GM23338 (cell line): ENCODE data around the gene DLK1. TPM values are rescaled to one million over a fixed set of nuclear protein-coding genes. Genes with fewer than 3 reads are reported as not detected.

Source experiments
- ATAC-seq: fragments of 200-7000 bp; cut with Tn5 transposase; 3 replicates; pipeline ENCODE4 v1.9.1; 2020
- DNase-seq: peaks from one replicate; pipeline ENCODE4 v3.0.0-alpha.2; 2015; ENCODE audit warnings: low spot score
- H2AFZ ChIP-seq: fragments of 200-600 bp; sonication (generic); 2 replicates; pipeline ENCODE4 v1.8.0; 2016; ENCODE audit warnings: antibody characterized with exemption, mild to moderate bottlenecking, moderate library complexity
- H3F3A ChIP-seq: fragments of 200-600 bp; sonication (generic); replicated peaks from 2 replicates; pipeline ENCODE4 v1.8.0; 2017; ENCODE audit warnings: antibody characterized with exemption, mixed run types, low read depth
- H3K27ac ChIP-seq: fragments of 200-600 bp; sonication (generic); 2 replicates; pipeline ENCODE4 v1.6.1; 2016; ENCODE audit warnings: low read depth
- H3K27me3 ChIP-seq: fragments of 200-600 bp; sonication (generic); 2 replicates; pipeline ENCODE4 v1.8.0; 2016; ENCODE audit warnings: mild to moderate bottlenecking, mixed run types, moderate library complexity; ENCODE audit not compliant: insufficient read depth
- H3K36me3 ChIP-seq: fragments of 200-600 bp; sonication (generic); 2 replicates; pipeline ENCODE4 v1.8.0; 2016; ENCODE audit warnings: mild to moderate bottlenecking; ENCODE audit not compliant: insufficient read depth
- H3K4me1 ChIP-seq: fragments of 200-600 bp; sonication (generic); 2 replicates; pipeline ENCODE4 v1.8.0; 2016; ENCODE audit warnings: mild to moderate bottlenecking, moderate library complexity; ENCODE audit not compliant: insufficient read depth
- H3K4me2 ChIP-seq: fragments of 200-600 bp; sonication (generic); 2 replicates; pipeline ENCODE4 v1.7.1; 2017; ENCODE audit warnings: mixed run types
- H3K4me3 ChIP-seq: fragments of 200-600 bp; sonication (generic); 2 replicates; pipeline ENCODE4 v1.6.1; 2016; ENCODE audit warnings: mixed run types
- H3K79me2 ChIP-seq: fragments of 200-600 bp; sonication (generic); replicated peaks from 2 replicates; pipeline ENCODE4 v1.8.0; 2017; ENCODE audit warnings: mild to moderate bottlenecking; ENCODE audit not compliant: insufficient read depth
- H3K9me2 ChIP-seq: fragments of 200-600 bp; sonication (generic); 2 replicates; pipeline ENCODE4 v1.8.0; 2017; ENCODE audit not compliant: insufficient read depth
- H4K20me1 ChIP-seq: fragments of 200-600 bp; sonication (generic); replicated peaks from 2 replicates; pipeline ENCODE4 v1.8.0; 2017; ENCODE audit warnings: mild to moderate bottlenecking; ENCODE audit not compliant: insufficient read depth
- H3K27ac Mint-ChIP-seq: 2 replicates; pipeline ENCODE4 v1.8.0; 2020; ENCODE audit warnings: inconsistent platforms, mild to moderate bottlenecking, moderate library complexity, mixed read lengths
- H3K27me3 Mint-ChIP-seq: 3 replicates; pipeline ENCODE4 v1.8.0; 2022; ENCODE audit warnings: low read depth, mild to moderate bottlenecking, moderate library complexity, mixed read lengths, inconsistent platforms; ENCODE audit not compliant: insufficient read depth, poor library complexity
- H3K36me3 Mint-ChIP-seq: 3 replicates; pipeline ENCODE4 v1.8.0; 2021; ENCODE audit warnings: low read depth, mild to moderate bottlenecking, inconsistent platforms, moderate library complexity, mixed read lengths
- H3K4me1 Mint-ChIP-seq: 3 replicates; pipeline ENCODE4 v1.8.0; 2020; ENCODE audit warnings: mild to moderate bottlenecking, inconsistent platforms, mixed read lengths
- H3K4me3 Mint-ChIP-seq: 3 replicates; pipeline ENCODE4 v1.8.0; 2021; ENCODE audit warnings: moderate library complexity, mild to moderate bottlenecking, inconsistent platforms, mixed read lengths
- H3K9me3 Mint-ChIP-seq: 3 replicates; pipeline ENCODE4 v1.8.0; 2020; ENCODE audit warnings: moderate library complexity, mild to moderate bottlenecking, inconsistent platforms, mixed read lengths
- EZH2phosphoT487 ChIP-seq: fragments of 200-600 bp; sonication (generic); IDR thresholded peaks from one replicate; pipeline ENCODE4 v1.8.1; 2018; ENCODE audit warnings: antibody characterized with exemption; ENCODE audit not compliant: unreplicated experiment
- POLR2AphosphoS5 ChIP-seq: IDR thresholded peaks from 2 replicates; pipeline ENCODE4 v1.6.1; 2016; ENCODE audit warnings: antibody characterized with exemption, low read depth
- ZNF114 ChIP-seq: fragments of 250-450 bp; sonication (Bioruptor Pico); IDR thresholded peaks from 2 replicates; pipeline ENCODE4 v1.5.0; 2020; ENCODE audit warnings: mild to moderate bottlenecking, moderate library complexity
- polyA plus RNA-seq: library from polyadenylated mRNA; unstranded; fragments of >200 nt; fragmentation: Nextera tagmentation; extraction: Ambion mirVana; gene quantifications from 2 replicates; pipeline ENCODE4 v1.2.1, GENCODE V29; 2016
- total RNA-seq: library from RNA; depleted of rRNA; stranded (reverse); fragments of >200 nt; shearing (Covaris generic); gene quantifications from 2 replicates; pipeline ENCODE4 v1.2.3, GENCODE V29; 2014
- TF ChIP-seq, protein P1 (sequence below): IDR thresholded peaks from 2 replicates; pipeline ENCODE4 v1.6.1; 2016; ENCODE audit warnings: antibody characterized with exemption
- TF ChIP-seq, protein P2 (sequence below): IDR thresholded peaks from one replicate; pipeline ENCODE4 v1.6.1; 2018; ENCODE audit warnings: antibody characterized with exemption; ENCODE audit not compliant: unreplicated experiment
- TF ChIP-seq, protein P3 (sequence below): fragments of 250-450 bp; sonication (Bioruptor Pico); IDR thresholded peaks from 2 replicates; pipeline ENCODE4 v1.5.0; 2020; ENCODE audit warnings: mild to moderate bottlenecking, moderate library complexity

DLK1 gene
- total and polyA plus RNA-seq, 2 experiments from 2014 or later: 1.1 to 1.2 TPM

DNA sequence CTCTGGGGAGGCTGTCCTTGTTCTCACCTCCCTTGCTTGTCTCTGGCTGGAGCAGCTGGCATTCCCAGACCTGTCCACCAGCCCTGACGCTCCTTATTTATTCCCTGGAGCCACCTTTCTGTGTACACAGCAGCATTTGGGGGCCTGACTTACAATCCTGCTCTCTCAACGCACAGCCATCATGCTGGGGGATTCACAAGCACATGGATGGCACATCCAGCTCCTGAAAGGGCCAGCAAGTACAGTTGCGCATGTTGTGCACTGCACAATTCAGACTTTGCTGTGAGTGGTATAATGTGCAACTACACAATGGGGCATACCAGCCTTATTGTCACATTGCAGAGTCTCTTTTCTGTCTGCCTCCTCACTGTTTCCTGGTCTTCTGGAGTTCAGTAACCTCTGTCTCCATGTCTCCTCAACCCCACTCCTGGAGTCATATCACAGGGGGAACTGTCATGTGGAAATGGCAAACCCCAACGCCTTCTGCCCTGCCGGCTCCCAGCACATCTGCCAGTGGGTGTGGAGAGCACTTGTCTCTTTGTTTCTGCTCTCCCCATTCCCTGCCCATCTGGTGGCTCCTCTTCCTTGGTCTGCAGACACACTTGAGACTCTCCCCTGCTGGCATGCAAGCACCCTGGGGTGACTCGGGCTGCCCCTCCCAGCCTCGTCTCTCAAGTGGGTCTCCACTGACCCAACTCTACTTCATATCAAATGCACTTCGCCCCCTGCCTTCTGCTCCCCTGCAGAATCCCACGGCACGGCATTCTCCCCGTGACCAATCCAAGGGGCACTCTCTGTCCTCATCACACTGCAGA, 58.0 kb downstream of the DLK1 start:
- H3K36me3 ChIP-seq: no peaks in the 10 kb centered on the region
- no peak for DNase-seq
- no peak overlapping the region; the same call in 1 of the 2 replicates for H3K27ac Mint-ChIP-seq

More for the DNA sequence above, 58.0 kb downstream of the DLK1 start:
- no peaks in the 10 kb centered on the region for H3K4me1 ChIP-seq
- no peak overlapping the region for H2AFZ ChIP-seq
- no peaks in the 10 kb centered on the region for H3F3A ChIP-seq
- no peaks in the 10 kb centered on the region for H3K79me2 ChIP-seq
- H3K4me3 ChIP-seq: no peak overlapping the region
- Mint-ChIP-seq H3K4me1 (peaks cover 10% of the 10 kb centered on the region), H3K36me3 (no peaks in the 10 kb centered on the region), H3K9me3 (no peaks in the 10 kb centered on the region; the same call in 2 of the 3 replicates), H3K27me3 (peaks cover 10% of the 10 kb centered on the region), H3K4me3 (no peak overlapping the region)
- H3K4me2 ChIP-seq: no peak overlapping the region
- H3K27ac ChIP-seq: no peak overlapping the region
- no peaks in the 10 kb centered on the region for H3K9me2 ChIP-seq
- H3K27me3 ChIP-seq: no peaks in the 10 kb centered on the region
- H4K20me1 ChIP-seq: no peaks in the 10 kb centered on the region
- TF ChIP-seq, protein P1, sequence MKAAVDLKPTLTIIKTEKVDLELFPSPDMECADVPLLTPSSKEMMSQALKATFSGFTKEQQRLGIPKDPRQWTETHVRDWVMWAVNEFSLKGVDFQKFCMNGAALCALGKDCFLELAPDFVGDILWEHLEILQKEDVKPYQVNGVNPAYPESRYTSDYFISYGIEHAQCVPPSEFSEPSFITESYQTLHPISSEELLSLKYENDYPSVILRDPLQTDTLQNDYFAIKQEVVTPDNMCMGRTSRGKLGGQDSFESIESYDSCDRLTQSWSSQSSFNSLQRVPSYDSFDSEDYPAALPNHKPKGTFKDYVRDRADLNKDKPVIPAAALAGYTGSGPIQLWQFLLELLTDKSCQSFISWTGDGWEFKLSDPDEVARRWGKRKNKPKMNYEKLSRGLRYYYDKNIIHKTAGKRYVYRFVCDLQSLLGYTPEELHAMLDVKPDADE: no peak
- no peak for TF ChIP-seq EZH2phosphoT487
- TF ChIP-seq, protein P2, sequence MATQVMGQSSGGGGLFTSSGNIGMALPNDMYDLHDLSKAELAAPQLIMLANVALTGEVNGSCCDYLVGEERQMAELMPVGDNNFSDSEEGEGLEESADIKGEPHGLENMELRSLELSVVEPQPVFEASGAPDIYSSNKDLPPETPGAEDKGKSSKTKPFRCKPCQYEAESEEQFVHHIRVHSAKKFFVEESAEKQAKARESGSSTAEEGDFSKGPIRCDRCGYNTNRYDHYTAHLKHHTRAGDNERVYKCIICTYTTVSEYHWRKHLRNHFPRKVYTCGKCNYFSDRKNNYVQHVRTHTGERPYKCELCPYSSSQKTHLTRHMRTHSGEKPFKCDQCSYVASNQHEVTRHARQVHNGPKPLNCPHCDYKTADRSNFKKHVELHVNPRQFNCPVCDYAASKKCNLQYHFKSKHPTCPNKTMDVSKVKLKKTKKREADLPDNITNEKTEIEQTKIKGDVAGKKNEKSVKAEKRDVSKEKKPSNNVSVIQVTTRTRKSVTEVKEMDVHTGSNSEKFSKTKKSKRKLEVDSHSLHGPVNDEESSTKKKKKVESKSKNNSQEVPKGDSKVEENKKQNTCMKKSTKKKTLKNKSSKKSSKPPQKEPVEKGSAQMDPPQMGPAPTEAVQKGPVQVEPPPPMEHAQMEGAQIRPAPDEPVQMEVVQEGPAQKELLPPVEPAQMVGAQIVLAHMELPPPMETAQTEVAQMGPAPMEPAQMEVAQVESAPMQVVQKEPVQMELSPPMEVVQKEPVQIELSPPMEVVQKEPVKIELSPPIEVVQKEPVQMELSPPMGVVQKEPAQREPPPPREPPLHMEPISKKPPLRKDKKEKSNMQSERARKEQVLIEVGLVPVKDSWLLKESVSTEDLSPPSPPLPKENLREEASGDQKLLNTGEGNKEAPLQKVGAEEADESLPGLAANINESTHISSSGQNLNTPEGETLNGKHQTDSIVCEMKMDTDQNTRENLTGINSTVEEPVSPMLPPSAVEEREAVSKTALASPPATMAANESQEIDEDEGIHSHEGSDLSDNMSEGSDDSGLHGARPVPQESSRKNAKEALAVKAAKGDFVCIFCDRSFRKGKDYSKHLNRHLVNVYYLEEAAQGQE: no peak
- TF ChIP-seq, protein P3, sequence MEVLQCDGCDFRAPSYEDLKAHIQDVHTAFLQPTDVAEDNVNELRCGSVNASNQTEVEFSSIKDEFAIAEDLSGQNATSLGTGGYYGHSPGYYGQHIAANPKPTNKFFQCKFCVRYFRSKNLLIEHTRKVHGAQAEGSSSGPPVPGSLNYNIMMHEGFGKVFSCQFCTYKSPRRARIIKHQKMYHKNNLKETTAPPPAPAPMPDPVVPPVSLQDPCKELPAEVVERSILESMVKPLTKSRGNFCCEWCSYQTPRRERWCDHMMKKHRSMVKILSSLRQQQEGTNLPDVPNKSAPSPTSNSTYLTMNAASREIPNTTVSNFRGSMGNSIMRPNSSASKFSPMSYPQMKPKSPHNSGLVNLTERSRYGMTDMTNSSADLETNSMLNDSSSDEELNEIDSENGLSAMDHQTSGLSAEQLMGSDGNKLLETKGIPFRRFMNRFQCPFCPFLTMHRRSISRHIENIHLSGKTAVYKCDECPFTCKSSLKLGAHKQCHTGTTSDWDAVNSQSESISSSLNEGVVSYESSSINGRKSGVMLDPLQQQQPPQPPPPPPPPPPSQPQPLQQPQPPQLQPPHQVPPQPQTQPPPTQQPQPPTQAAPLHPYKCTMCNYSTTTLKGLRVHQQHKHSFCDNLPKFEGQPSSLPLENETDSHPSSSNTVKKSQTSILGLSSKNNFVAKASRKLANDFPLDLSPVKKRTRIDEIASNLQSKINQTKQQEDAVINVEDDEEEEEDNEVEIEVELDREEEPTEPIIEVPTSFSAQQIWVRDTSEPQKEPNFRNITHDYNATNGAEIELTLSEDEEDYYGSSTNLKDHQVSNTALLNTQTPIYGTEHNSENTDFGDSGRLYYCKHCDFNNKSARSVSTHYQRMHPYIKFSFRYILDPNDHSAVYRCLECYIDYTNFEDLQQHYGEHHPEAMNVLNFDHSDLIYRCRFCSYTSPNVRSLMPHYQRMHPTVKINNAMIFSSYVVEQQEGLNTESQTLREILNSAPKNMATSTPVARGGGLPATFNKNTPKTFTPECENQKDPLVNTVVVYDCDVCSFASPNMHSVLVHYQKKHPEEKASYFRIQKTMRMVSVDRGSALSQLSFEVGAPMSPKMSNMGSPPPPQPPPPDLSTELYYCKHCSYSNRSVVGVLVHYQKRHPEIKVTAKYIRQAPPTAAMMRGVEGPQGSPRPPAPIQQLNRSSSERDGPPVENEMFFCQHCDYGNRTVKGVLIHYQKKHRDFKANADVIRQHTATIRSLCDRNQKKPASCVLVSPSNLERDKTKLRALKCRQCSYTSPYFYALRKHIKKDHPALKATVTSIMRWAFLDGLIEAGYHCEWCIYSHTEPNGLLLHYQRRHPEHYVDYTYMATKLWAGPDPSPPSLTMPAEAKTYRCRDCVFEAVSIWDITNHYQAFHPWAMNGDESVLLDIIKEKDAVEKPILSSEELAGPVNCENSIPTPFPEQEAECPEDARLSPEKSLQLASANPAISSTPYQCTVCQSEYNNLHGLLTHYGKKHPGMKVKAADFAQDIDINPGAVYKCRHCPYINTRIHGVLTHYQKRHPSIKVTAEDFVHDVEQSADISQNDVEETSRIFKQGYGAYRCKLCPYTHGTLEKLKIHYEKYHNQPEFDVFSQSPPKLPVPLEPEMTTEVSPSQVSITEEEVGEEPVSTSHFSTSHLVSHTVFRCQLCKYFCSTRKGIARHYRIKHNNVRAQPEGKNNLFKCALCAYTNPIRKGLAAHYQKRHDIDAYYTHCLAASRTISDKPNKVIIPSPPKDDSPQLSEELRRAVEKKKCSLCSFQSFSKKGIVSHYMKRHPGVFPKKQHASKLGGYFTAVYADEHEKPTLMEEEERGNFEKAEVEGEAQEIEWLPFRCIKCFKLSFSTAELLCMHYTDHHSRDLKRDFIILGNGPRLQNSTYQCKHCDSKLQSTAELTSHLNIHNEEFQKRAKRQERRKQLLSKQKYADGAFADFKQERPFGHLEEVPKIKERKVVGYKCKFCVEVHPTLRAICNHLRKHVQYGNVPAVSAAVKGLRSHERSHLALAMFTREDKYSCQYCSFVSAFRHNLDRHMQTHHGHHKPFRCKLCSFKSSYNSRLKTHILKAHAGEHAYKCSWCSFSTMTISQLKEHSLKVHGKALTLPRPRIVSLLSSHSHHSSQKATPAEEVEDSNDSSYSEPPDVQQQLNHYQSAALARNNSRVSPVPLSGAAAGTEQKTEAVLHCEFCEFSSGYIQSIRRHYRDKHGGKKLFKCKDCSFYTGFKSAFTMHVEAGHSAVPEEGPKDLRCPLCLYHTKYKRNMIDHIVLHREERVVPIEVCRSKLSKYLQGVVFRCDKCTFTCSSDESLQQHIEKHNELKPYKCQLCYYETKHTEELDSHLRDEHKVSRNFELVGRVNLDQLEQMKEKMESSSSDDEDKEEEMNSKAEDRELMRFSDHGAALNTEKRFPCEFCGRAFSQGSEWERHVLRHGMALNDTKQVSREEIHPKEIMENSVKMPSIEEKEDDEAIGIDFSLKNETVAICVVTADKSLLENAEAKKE (CRISPR knock-in tag): no peak
- TF ChIP-seq ZNF114: no peak
- TF ChIP-seq POLR2AphosphoS5: no peak
- ATAC-seq: no peak
